Nephron (organoid): ENCODE measurements around the gene MRC2.

Experiments used
- H3K27ac Mint-ChIP-seq, 3 experiments: 2 replicates each; pipeline ENCODE4 v1.8.0; 2020; ENCODE audit warnings: mixed read lengths in 3 of 3, mild to moderate bottlenecking in 2 of 3, moderate library complexity in 1 of 3
- H3K27me3 Mint-ChIP-seq: 2 replicates; pipeline ENCODE4 v1.8.0; 2021; ENCODE audit warnings: low read depth, mild to moderate bottlenecking, moderate library complexity, mixed read lengths
- H3K36me3 Mint-ChIP-seq: 2 replicates; pipeline ENCODE4 v1.8.0; 2020; ENCODE audit warnings: low read depth, mixed read lengths
- H3K4me1 Mint-ChIP-seq: 2 replicates; pipeline ENCODE4 v1.8.0; 2020; ENCODE audit warnings: mixed read lengths
- H3K4me3 Mint-ChIP-seq, 3 experiments: 2 replicates each; pipeline ENCODE4 v1.8.0; 2020; ENCODE audit warnings: mild to moderate bottlenecking in 3 of 3, mixed read lengths in 3 of 3, moderate library complexity in 2 of 3
- H3K9me3 Mint-ChIP-seq: 2 replicates; pipeline ENCODE4 v1.8.0; 2020; ENCODE audit warnings: mixed read lengths
- TF ChIP-seq, protein P1 (sequence below), 3 experiments: fragments of 200-600 bp; sonication (generic); IDR thresholded peaks; one replicate each; pipeline ENCODE4 v1.5.0; 2021; ENCODE audit warnings: antibody characterized with exemption in 3 of 3; ENCODE audit not compliant: unreplicated experiment in 3 of 3

MRC2 gene

DNA sequence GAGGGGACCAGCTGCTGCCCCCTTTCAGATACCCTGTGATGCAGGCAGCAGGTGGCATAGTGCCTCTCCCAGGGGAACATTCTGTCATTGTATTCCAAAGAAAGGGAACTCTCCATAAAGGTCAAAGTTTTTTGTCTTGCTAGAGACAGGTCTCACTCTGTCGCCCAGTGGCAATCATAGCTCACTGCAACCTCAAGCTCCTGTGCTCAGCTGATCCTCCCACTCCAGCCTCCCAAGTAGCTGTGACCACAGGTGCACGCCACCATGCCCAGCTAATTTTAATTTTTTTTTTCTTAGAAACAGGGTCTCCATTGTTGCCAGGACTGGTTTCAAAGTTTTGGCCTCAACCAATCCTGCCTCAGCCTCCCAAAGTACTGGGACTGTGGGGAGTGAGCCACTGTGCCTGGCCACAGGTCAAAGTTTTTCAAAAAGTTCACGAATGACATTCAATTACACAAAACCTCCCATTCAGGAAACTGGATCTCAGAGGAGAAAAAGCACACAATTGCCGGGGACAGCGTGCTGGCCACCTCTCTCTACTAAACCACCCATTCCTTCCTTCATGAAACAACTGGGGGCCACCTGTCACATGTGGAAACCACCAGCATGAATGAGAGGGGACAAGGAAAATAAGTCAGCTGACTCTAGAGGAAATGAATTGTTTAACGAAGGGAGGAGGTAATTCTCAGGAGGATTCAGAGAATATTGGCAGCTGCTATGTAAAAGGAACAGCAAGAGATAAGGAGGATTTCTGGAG is 100.6 kb downstream of the MRC2 start:
- no peak overlapping the region for H3K27ac Mint-ChIP-seq
- H3K36me3 Mint-ChIP-seq, result no peaks in the 10 kb centered on the region
- no peaks in the 10 kb centered on the region for H3K9me3 Mint-ChIP-seq

DNA sequence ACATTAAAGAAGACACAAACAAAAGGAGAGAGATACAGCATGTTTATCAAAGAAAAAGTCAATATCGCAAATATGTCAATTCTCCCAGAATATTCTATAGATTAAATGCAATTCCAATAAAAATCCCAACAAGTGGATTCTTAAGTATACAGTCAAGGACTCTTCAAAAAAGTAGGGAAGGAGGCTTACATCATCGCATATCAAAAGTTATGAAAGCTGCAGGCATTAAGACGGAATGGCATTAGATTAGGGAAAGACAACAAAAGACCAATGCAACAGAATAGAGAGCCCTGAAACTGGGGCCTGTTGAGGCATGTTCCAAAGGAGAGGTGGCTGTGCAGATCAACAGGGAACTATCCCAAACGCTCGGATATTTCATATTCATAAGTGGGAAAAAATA is 104.7 kb downstream of the MRC2 start:
- no peak overlapping the region for H3K27ac Mint-ChIP-seq
- H3K9me3 Mint-ChIP-seq, result no peaks in the 10 kb centered on the region
- H3K4me3 Mint-ChIP-seq, result no peak overlapping the region
- TF ChIP-seq, protein P1, sequence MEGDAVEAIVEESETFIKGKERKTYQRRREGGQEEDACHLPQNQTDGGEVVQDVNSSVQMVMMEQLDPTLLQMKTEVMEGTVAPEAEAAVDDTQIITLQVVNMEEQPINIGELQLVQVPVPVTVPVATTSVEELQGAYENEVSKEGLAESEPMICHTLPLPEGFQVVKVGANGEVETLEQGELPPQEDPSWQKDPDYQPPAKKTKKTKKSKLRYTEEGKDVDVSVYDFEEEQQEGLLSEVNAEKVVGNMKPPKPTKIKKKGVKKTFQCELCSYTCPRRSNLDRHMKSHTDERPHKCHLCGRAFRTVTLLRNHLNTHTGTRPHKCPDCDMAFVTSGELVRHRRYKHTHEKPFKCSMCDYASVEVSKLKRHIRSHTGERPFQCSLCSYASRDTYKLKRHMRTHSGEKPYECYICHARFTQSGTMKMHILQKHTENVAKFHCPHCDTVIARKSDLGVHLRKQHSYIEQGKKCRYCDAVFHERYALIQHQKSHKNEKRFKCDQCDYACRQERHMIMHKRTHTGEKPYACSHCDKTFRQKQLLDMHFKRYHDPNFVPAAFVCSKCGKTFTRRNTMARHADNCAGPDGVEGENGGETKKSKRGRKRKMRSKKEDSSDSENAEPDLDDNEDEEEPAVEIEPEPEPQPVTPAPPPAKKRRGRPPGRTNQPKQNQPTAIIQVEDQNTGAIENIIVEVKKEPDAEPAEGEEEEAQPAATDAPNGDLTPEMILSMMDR (IDR thresholded peaks at IDR 0.05; ENCODE audit: unreplicated experiment in 3 of 3), result no peak
- no peaks in the 10 kb centered on the region for H3K36me3 Mint-ChIP-seq
- H3K4me1 Mint-ChIP-seq, result peaks cover under 1% of the 10 kb centered on the region
- no peaks in the 10 kb centered on the region for H3K27me3 Mint-ChIP-seq

More for the DNA sequence above, 100.6 kb downstream of the MRC2 start:
- Mint-ChIP-seq H3K27me3 (peaks cover 14% of the 10 kb centered on the region), H3K4me1 (peaks cover 19% of the 10 kb centered on the region), H3K4me3 (no peak overlapping the region)
- TF ChIP-seq, protein P1 (IDR thresholded peaks at IDR 0.05; ENCODE audit: unreplicated experiment in 3 of 3), result no peak

DNA sequence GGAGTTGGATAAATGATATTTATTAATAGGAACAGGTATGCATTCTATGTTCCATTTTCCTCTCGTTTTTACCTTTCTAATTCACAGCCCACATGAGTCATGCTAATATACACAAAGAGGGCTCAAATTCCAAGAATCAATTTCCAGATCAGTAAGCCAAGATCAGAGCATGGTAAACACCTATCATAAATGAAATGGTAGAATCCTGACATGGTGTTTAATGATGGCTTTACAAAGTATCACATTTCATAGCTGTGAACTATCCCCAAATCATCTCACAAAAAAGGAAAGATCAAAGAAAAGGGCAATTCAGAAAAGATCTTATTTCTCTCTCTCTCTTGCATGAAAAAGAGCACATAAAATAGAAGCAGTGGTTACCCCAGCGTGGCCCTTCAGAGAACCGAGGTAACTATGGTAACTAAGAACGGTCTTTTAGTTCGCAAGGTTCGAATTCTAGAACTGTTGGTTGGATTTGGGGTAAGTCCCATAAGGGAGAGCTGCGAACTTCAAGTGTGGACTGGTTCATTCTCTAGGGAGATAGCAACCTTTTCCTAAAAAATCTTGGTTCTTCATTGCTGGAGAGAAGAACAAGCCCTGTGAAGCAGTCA is 107.7 kb downstream of the MRC2 start:
- no peaks in the 10 kb centered on the region for H3K9me3 Mint-ChIP-seq
- H3K4me3 Mint-ChIP-seq, result no peak overlapping the region
- H3K27ac Mint-ChIP-seq, result no peak overlapping the region
- no peaks in the 10 kb centered on the region for H3K36me3 Mint-ChIP-seq
- peaks cover 4% of the 10 kb centered on the region for H3K27me3 Mint-ChIP-seq
- TF ChIP-seq, protein P1 (IDR thresholded peaks at IDR 0.05; ENCODE audit: unreplicated experiment in 3 of 3), result no peak
- peaks cover 20% of the 10 kb centered on the region for H3K4me1 Mint-ChIP-seq

DNA sequence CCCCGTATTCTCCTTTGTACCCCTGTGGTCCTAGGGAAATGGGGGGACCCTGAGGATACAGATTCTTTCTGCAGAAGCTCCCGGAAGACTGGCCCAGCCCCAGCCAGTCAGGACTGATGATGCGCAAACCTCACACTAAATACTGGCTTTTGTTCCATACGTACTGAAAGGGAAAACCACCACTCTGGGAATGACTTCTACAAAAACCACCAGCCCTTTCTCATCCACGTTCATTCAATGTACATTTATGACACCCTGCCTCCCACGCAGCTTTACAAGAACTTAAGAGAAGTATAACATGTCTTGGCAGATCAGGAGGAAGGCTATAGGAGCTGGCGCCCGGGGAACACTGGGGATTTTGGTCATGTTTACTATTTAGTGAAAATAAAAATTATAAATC is 110.0 kb downstream of the MRC2 start:
- peaks cover 4% of the 10 kb centered on the region for H3K27me3 Mint-ChIP-seq
- peak overlapping the region in 2 of 3 experiments; percentile 10 to 67 for H3K27ac Mint-ChIP-seq
- peaks cover 21% of the 10 kb centered on the region for H3K4me1 Mint-ChIP-seq
- H3K9me3 Mint-ChIP-seq, result no peaks in the 10 kb centered on the region
- H3K4me3 Mint-ChIP-seq, result no peak overlapping the region
- TF ChIP-seq, protein P1 (IDR thresholded peaks at IDR 0.05; ENCODE audit: unreplicated experiment in 3 of 3), result no peak
- H3K36me3 Mint-ChIP-seq, result no peaks in the 10 kb centered on the region

DNA sequence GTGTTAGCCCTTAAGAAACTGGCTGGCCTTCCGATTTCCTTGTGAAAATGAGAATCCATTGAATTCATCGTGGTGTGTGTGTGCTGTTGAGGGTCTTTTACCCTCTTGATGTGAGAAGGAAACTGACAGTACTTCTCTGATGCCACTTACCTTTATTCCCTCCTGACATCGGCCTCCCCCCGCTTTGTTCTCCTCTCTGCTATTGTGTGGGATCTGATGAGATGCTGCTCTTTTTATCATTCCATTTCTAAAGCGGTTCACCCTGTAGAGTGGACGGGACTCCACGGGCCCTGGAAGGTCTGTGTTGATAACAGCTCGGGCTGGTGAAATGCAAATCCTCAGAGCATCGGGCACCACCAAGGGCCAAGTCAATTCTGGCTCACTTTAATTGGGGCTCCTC is 110.8 kb downstream of the MRC2 start:
- peak overlapping the region in 1 of 3 experiments; percentile 67 for H3K27ac Mint-ChIP-seq
- TF ChIP-seq, protein P1 (IDR thresholded peaks at IDR 0.05; ENCODE audit: unreplicated experiment in 3 of 3), result no peak
- peaks cover 4% of the 10 kb centered on the region for H3K27me3 Mint-ChIP-seq
- peaks cover 21% of the 10 kb centered on the region for H3K4me1 Mint-ChIP-seq
- no peaks in the 10 kb centered on the region for H3K36me3 Mint-ChIP-seq
- no peak overlapping the region for H3K4me3 Mint-ChIP-seq
- H3K9me3 Mint-ChIP-seq, result no peaks in the 10 kb centered on the region
